ENCODE data around the gene IFNE.

GRCh38 chr9:21465138-21465537 is 17.0 kb downstream of the IFNE start:
- TF ChIP-seq RAD21 (IDR thresholded peaks at IDR 0.05) (no peak), CTCF (IDR thresholded peaks at IDR 0.05; ENCODE audit: low read depth, low read length, missing input control) (no peak), SP1 (IDR thresholded peaks at IDR 0.05) (no peak), ATF3 (IDR thresholded peaks at IDR 0.05) (no peak), JUND (IDR thresholded peaks at IDR 0.05) (no peak), HNF4G (IDR thresholded peaks at IDR 0.05) (no peak), TAF1 (conservative IDR thresholded peaks at IDR 0.05) (no peak), YY1 (IDR thresholded peaks at IDR 0.05) (no peak), FOXA1 (IDR thresholded peaks at IDR 0.05) (no peak), MAX (IDR thresholded peaks at IDR 0.05) (no peak)

Data from liver (tissue), 3 donors.